K562 (cell line): ENCODE measurements around the gene IGSF3. TPM values are rescaled to one million over a fixed set of nuclear protein-coding genes. Genes with fewer than 3 reads are reported as not detected.

Experiments
- ATAC-seq: fragments of 200-7000 bp; cut with Tn5 transposase; 3 replicates; pipeline ENCODE4 v1.9.1; 2020; ENCODE audit warnings: moderate library complexity
- BruUV-seq: library from RNA; stranded (reverse); fragments of 400-500 nt; replicated peaks from 2 replicates; lab custom pipeline; 2021; lab: Mats Ljungman, UMichigan
- CTCF ChIA-PET: fragments of 300-600 bp; formaldehyde crosslinking; extraction: SDS; loops from one replicate; lab custom pipeline; 2021; ENCODE audit warnings: low intra/inter-chr PET ratio; lab: Yijun Ruan, JAX
- POLR2A ChIA-PET: fragments of 300-600, 350-650 bp; sonication (Branson Sonifier 250); formaldehyde crosslinking; extraction: SDS; loops from one replicate; lab custom pipeline; 2021; ENCODE audit warnings: antibody characterized with exemption, inconsistent platforms; lab: Yijun Ruan, JAX
- DNase-seq, 4 experiments: peaks; one replicate each; pipeline versions ENCODE4 v3.0.0 to v3.0.0-alpha.2; 2011 to 2018; ENCODE audit warnings: low spot score in 3 of 4, mixed read lengths in 3 of 4; ENCODE audit errors: extremely low read depth in 1 of 4
- FAIRE-seq: peaks from 2 replicates; lab custom pipeline; 2011; peaks lifted over from hg19 to GRCh38; lab: Jason Lieb, UNC
- H2AFZ ChIP-seq: 2 replicates; pipeline ENCODE4 v1.6.0; 2011; ENCODE audit warnings: low read depth, low read length, control low read depth, inconsistent platforms
- H3K27ac ChIP-seq: fragments of 200-600 bp; 3 replicates; pipeline ENCODE4 v1.8.0; 2011; ENCODE audit warnings: low read depth, mild to moderate bottlenecking, control low read depth, inconsistent platforms, low read length, moderate library complexity, mixed read lengths; ENCODE audit errors: extremely low read depth
- H3K27me3 ChIP-seq, 2 experiments: fragments of 300-600 bp in 1 of 2; 2 replicates in 1 of 2; 3 replicates in 1 of 2; pipeline versions ENCODE4 v1.6.0 to v1.8.0; 2011; ENCODE audit warnings: inconsistent platforms in 2 of 2, low read length in 2 of 2, mild to moderate bottlenecking in 1 of 2, mixed read lengths in 1 of 2, moderate library complexity in 1 of 2; ENCODE audit not compliant: control insufficient read depth in 2 of 2, insufficient read depth in 2 of 2
- H3K36me3 ChIP-seq: fragments of 300-600 bp; 3 replicates; pipeline ENCODE4 v1.8.0; 2011; ENCODE audit warnings: mild to moderate bottlenecking, low read length, inconsistent platforms; ENCODE audit not compliant: control insufficient read depth, insufficient read depth
- H3K4me1 ChIP-seq, 2 experiments: fragments of 200-600 bp in 1 of 2; replicated peaks in 1 of 2; 2 replicates in 1 of 2; 3 replicates in 1 of 2; pipeline versions ENCODE4 v1.5.1 to v1.8.0; 2011; ENCODE audit warnings: inconsistent platforms in 2 of 2, low read length in 2 of 2, mild to moderate bottlenecking in 1 of 2, mixed read lengths in 1 of 2, moderate library complexity in 1 of 2; ENCODE audit not compliant: control insufficient read depth in 2 of 2, insufficient read depth in 2 of 2
- H3K4me2 ChIP-seq: 2 replicates; pipeline ENCODE4 v1.6.1; 2011; ENCODE audit warnings: low read length, control low read depth, inconsistent platforms, mixed read lengths; ENCODE audit not compliant: insufficient read depth
- H3K4me3 ChIP-seq: fragments of 200-600 bp; sonication (generic), shearing (Covaris generic); 2 replicates; pipeline ENCODE4 v1.5.1; 2016; ENCODE audit warnings: control low read depth, inconsistent platforms
- H3K79me2 ChIP-seq: fragments of 200-600 bp; 3 replicates; pipeline ENCODE4 v1.8.0; 2011; ENCODE audit warnings: low read length, inconsistent platforms; ENCODE audit not compliant: control insufficient read depth, insufficient read depth
- H3K9ac ChIP-seq, 2 experiments: 2 replicates each; pipeline versions ENCODE4 v1.6.0 to v1.6.1; 2011; ENCODE audit warnings: low read depth in 2 of 2, low read length in 2 of 2, control low read depth in 1 of 2, inconsistent platforms in 1 of 2, mild to moderate bottlenecking in 1 of 2, mixed read lengths in 1 of 2; ENCODE audit not compliant: insufficient read depth in 1 of 2
- H3K9me1 ChIP-seq: one replicate; pipeline ENCODE4 v1.6.0; 2011; ENCODE audit warnings: inconsistent platforms, mild to moderate bottlenecking, low read length, moderate library complexity; ENCODE audit not compliant: control insufficient read depth, insufficient read depth
- H3K9me3 ChIP-seq: replicated peaks from 2 replicates; pipeline ENCODE4 v1.5.1; 2011; ENCODE audit warnings: low read depth, low read length, inconsistent platforms; ENCODE audit not compliant: control insufficient read depth, insufficient read depth
- H4K20me1 ChIP-seq: replicated peaks from 2 replicates; pipeline ENCODE4 v1.6.1; 2011; ENCODE audit warnings: low read length, inconsistent platforms, mixed read lengths; ENCODE audit not compliant: control insufficient read depth, insufficient read depth
- FOXA3 ChIP-seq, 2 experiments: fragments of 450-650 bp in 1 of 2; sonication (generic) in 1 of 2; formaldehyde crosslinking; IDR thresholded peaks in 1 of 2; conservative IDR thresholded peaks in 1 of 2; 2 replicates each; pipeline versions ENCODE4 v1.4.0 to v1.8.0; 2020 to 2022; ENCODE audit warnings: mild to moderate bottlenecking in 2 of 2, missing genetic modification reagents in 1 of 2
- HDAC1 ChIP-seq, 2 experiments: fragments of 450-650 bp; IDR thresholded peaks; 2 replicates each; pipeline ENCODE4 v1.6.1; 2016 to 2017; ENCODE audit warnings: inconsistent platforms in 1 of 2, mild to moderate bottlenecking in 1 of 2, moderate library complexity in 1 of 2
- JUND ChIP-seq, 2 experiments: IDR thresholded peaks; 2 replicates in 1 of 2; 3 replicates in 1 of 2; pipeline ENCODE4 v1.6.1; 2011; ENCODE audit warnings: borderline replicate concordance in 2 of 2, low read depth in 2 of 2, low read length in 2 of 2, improper control_type of control experiment in 1 of 2, missing biosample characterization in 1 of 2, missing genetic modification characterization in 1 of 2, missing genetic modification reagents in 1 of 2
- MAZ ChIP-seq, 2 experiments: fragments of 450-650 bp in 1 of 2; sonication (generic) in 1 of 2; formaldehyde crosslinking; IDR thresholded peaks in 1 of 2; conservative IDR thresholded peaks in 1 of 2; 2 replicates each; pipeline versions ENCODE4 v1.4.0 to v1.5.0; 2020; ENCODE audit warnings: mild to moderate bottlenecking in 1 of 2, missing genetic modification reagents in 1 of 2
- PPARD ChIP-seq: fragments of 250-450 bp; sonication (Bioruptor Pico); IDR thresholded peaks from 2 replicates; pipeline ENCODE4 v1.8.0; 2022; ENCODE audit warnings: inconsistent platforms, mild to moderate bottlenecking, moderate library complexity
- RNF219 ChIP-seq: fragments of 250-450 bp; sonication (Bioruptor Pico); IDR thresholded peaks from 2 replicates; pipeline ENCODE4 v1.5.0; 2022; ENCODE audit warnings: mild to moderate bottlenecking
- ZEB2 ChIP-seq: fragments of 450-650 bp; IDR thresholded peaks from 2 replicates; pipeline ENCODE4 v1.6.1; 2016
- ZNF146 ChIP-seq: IDR thresholded peaks from one replicate; pipeline ENCODE4 v1.6.1; 2018; ENCODE audit warnings: missing compliant biosample characterization; ENCODE audit not compliant: unreplicated experiment
- ZNF354B ChIP-seq: fragments of 250-450 bp; sonication (Bioruptor Pico); IDR thresholded peaks from 2 replicates; pipeline ENCODE4 v1.4.0; 2020
- ZNF431 ChIP-seq: sonication (generic); formaldehyde crosslinking; IDR thresholded peaks from 2 replicates; pipeline ENCODE4 v1.8.0; 2022; ENCODE audit warnings: mild to moderate bottlenecking, missing genetic modification reagents
- ZNF584 ChIP-seq: fragments of 200-800 bp; sonication (Bioruptor generic); IDR thresholded peaks from 2 replicates; pipeline ENCODE4 v1.6.1; 2016; ENCODE audit warnings: low read depth, mild to moderate bottlenecking, missing genetic modification characterization, missing compliant biosample characterization
- WGBS: fragments of 100-300 bp; shearing (Covaris generic); methylation state at CpG from one replicate; pipeline ENCODE4 v1.1.6; 2016; ENCODE audit warnings: low coverage, mixed read lengths; ENCODE audit not compliant: insufficient coverage; ENCODE audit errors: missing lambda C conversion rate; 5-methylcytosine and 5-hydroxymethylcytosine counted together
- in situ Hi-C: fragments of 300-500 bp; cut with MboI; formaldehyde crosslinking; loops from 4 replicates; pipeline ENCODE4 v1.15.0; 2018; ENCODE audit warnings: inconsistent platforms, mixed read lengths
- intact Hi-C: fragments of 100-400 bp; cut with micrococcal nuclease; formaldehyde crosslinking; loops from 2 replicates; pipeline ENCODE4 v1.14.2; 2022
- polyA plus RNA-seq, 8 experiments: library from polyadenylated mRNA; depleted of rRNA in 4 of 8; stranded (reverse) in 5 of 8; unstranded in 3 of 8; fragments of >200 nt; fragmentation: Nextera tagmentation in 2 of 8; fragmentation: Illumina TruSeq in 1 of 8; extraction: Ambion mirVana in 2 of 8; extraction: Trizol in 1 of 8; gene quantifications; 2 replicates each; pipeline versions ENCODE4 v1.2.1 to v1.2.3, GENCODE V29; 2011 to 2014; ENCODE audit warnings: inconsistent platforms in 1 of 8, missing spikeins in 1 of 8
- total RNA-seq, 7 experiments: library from RNA; depleted of rRNA in 6 of 7; stranded (reverse); fragments of >200 nt in 6 of 7; fragmentation: Illumina TruSeq in 2 of 7; extraction: Trizol in 2 of 7; gene quantifications; 2 replicates each; pipeline versions ENCODE4 v1.2.1 to v1.2.3, GENCODE V29; 2011 to 2021; ENCODE audit warnings: low replicate concordance in 1 of 7

The IGSF3 gene
- total and polyA plus RNA-seq, 9 of the 15 experiments (the other 6 are each of a cell fraction or from before 2014, with no cell fraction given): 1.1 to 15.0 (median 8.3) TPM

GRCh38 chr1:116710420-116711262, 43.1 kb upstream of the IGSF3 start:
- 24% methylated on average over 2 of the region's 2 CpGs for WGBS
- Histone ChIP-seq H3K9ac (no peak overlapping the region), H3K4me1 (no peaks in the 10 kb centered on the region; a peak in 1 of 5 replicates), H3K27ac (no peak overlapping the region), H4K20me1 (no peaks in the 10 kb centered on the region), H3K27me3 (no peaks in the 10 kb centered on the region), H3K9me3 (no peaks in the 10 kb centered on the region), H3K9me1 (no peaks in the 10 kb centered on the region), H2AFZ (no peak overlapping the region), H3K4me2 (no peak overlapping the region), H3K36me3 (no peaks in the 10 kb centered on the region), H3K79me2 (no peaks in the 10 kb centered on the region), H3K4me3 (no peak overlapping the region)
- in situ Hi-C loops: no loop called here
- POLR2A ChIA-PET: interaction anchor here (0.6 to 1.4 kb wide), 3 partner anchors 23 to 141 kb away, joined by 3 to 4 read pairs (median 3); no protein-coding TSS in a partner anchor
- no TSS peak for BruUV-seq
- no peak for DNase-seq
- intact Hi-C loops: no loop called here
- CTCF ChIA-PET: no interaction called here
- peak; percentile 39 for ATAC-seq
- TF ChIP-seq PPARD (CRISPR knock-in tag): no peak
- TF ChIP-seq ZNF354B: no peak
- no peak for TF ChIP-seq JUND (IDR thresholded peaks at IDR 0.05; ENCODE audit: borderline replicate concordance, low read depth, low read length)
- TF ChIP-seq JUND (tag; IDR thresholded peaks at IDR 0.05; ENCODE audit: borderline replicate concordance, low read depth, low read length): no peak
- TF ChIP-seq ZEB2: no peak
- no peak for TF ChIP-seq FOXA3 (CRISPR knock-in tag; conservative IDR thresholded peaks at IDR 0.05 in 1 of 2, IDR thresholded peaks at IDR 0.05 in 1 of 2)
- no peak for TF ChIP-seq ZNF431
- TF ChIP-seq ZNF146 (CRISPR knock-in tag): no peak
- TF ChIP-seq MAZ (CRISPR knock-in tag; conservative IDR thresholded peaks at IDR 0.05 in 1 of 2, IDR thresholded peaks at IDR 0.05 in 1 of 2): no peak
- TF ChIP-seq ZNF584 (CRISPR knock-in tag): no peak
- no peak for TF ChIP-seq RNF219 (CRISPR knock-in tag)
- TF ChIP-seq HDAC1 (IDR thresholded peaks at IDR 0.05): no peak
- no peak for FAIRE-seq
